GM06990 (cell line): ENCODE measurements around the gene MTIF2.
"Not testable (repeated sequence)": the region's sequence is repeated elsewhere in the genome, so short reads cannot be mapped to it uniquely, and the experiment has no call there.

Experiments used
- DNase-seq: peaks from one replicate; pipeline ENCODE4 v3.0.0-alpha.2; 2011; ENCODE audit not compliant: insufficient read length; ENCODE audit errors: extremely low read depth
- H3K27me3 ChIP-seq: replicated peaks from 2 replicates; pipeline ENCODE4 v1.6.0; 2011; ENCODE audit warnings: low read length; ENCODE audit not compliant: control insufficient read depth, insufficient read depth
- H3K36me3 ChIP-seq: 2 replicates; pipeline ENCODE4 v1.5.1; 2011; ENCODE audit warnings: low read length; ENCODE audit not compliant: control insufficient read depth, insufficient read depth
- H3K4me3 ChIP-seq: replicated peaks from 2 replicates; pipeline ENCODE4 v1.5.1; 2011; ENCODE audit warnings: low read depth, mild to moderate bottlenecking, control low read depth, low read length
- TF ChIP-seq, protein P1 (sequence below): IDR thresholded peaks from 2 replicates; pipeline ENCODE4 v1.5.1; 2011; ENCODE audit warnings: low read length, control low read depth, mild to moderate bottlenecking, inconsistent platforms; ENCODE audit not compliant: insufficient read depth, poor library complexity, severe bottlenecking

MTIF2 gene

DNA sequence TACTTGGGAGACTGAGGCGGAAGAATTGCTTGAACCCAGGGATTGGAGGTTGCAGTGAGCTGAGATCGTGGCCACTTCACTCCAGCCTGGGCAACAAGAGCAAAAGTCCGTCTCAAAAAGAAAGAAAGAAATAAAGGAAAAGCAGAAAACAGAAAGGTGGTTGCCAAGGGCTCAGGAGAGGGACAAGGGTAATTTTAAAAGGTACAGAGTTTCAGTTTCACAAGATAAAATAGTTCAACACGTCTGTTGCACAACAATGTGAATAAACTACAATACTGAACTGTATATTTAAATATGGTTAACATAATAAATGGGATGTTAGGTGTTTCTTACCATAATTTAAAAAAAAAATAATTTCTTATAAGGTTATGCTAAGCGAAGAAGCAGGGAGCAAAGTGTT is 23.6 kb downstream of the MTIF2 start:
- TF ChIP-seq, protein P1, sequence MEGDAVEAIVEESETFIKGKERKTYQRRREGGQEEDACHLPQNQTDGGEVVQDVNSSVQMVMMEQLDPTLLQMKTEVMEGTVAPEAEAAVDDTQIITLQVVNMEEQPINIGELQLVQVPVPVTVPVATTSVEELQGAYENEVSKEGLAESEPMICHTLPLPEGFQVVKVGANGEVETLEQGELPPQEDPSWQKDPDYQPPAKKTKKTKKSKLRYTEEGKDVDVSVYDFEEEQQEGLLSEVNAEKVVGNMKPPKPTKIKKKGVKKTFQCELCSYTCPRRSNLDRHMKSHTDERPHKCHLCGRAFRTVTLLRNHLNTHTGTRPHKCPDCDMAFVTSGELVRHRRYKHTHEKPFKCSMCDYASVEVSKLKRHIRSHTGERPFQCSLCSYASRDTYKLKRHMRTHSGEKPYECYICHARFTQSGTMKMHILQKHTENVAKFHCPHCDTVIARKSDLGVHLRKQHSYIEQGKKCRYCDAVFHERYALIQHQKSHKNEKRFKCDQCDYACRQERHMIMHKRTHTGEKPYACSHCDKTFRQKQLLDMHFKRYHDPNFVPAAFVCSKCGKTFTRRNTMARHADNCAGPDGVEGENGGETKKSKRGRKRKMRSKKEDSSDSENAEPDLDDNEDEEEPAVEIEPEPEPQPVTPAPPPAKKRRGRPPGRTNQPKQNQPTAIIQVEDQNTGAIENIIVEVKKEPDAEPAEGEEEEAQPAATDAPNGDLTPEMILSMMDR = no peak
- peaks cover 10% of the 10 kb centered on the region for H3K36me3 ChIP-seq
- H3K4me3 ChIP-seq = no peak overlapping the region
- H3K27me3 ChIP-seq = no peaks in the 10 kb centered on the region
- DNase-seq = no peak

DNA sequence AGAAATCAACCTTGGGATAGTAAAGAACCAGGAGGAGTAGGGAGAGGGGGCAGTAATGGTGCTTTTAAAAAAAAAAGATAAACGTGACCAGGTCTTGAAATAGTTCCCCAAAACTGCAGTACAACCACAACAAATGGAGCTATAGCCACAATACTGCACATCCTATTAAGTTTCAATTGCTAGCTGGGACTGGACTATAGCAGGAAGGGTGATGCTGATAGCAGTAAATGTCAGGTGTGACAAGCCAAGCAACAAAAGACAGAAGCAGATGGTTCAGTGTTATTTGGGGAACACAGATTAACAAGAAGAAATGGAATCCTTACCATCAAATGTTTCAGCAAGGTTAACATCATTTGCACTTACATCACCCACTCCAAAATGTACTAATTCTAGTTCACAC is 26.4 kb downstream of the MTIF2 start:
- TF ChIP-seq, protein P1 = no peak
- H3K27me3 ChIP-seq = no peaks in the 10 kb centered on the region
- peaks cover 7% of the 10 kb centered on the region for H3K36me3 ChIP-seq
- no peak overlapping the region for H3K4me3 ChIP-seq
- DNase-seq = no peak

DNA sequence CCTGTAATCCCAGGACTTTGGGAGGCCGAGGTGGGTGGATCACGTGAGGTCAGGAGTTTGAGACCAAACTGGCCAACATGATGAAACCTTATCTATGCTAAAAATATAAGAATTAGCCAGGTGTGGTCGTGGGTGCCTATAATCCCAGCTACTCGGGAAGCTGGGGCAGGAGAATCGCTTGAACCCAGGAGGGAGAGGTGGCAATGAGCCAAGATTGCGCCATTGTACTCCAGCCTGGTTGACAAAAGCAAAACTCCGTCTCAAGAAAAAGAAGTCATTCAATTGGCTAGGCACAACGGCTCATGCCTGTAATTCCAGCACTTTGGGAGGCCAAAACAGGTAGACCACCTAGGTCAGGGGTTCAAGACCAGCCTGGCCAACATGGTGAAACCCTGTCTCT is 27.4 kb downstream of the MTIF2 start:
- not testable (repeated sequence) for H3K4me3 ChIP-seq, DNase-seq, H3K36me3 ChIP-seq, H3K27me3 ChIP-seq

DNA sequence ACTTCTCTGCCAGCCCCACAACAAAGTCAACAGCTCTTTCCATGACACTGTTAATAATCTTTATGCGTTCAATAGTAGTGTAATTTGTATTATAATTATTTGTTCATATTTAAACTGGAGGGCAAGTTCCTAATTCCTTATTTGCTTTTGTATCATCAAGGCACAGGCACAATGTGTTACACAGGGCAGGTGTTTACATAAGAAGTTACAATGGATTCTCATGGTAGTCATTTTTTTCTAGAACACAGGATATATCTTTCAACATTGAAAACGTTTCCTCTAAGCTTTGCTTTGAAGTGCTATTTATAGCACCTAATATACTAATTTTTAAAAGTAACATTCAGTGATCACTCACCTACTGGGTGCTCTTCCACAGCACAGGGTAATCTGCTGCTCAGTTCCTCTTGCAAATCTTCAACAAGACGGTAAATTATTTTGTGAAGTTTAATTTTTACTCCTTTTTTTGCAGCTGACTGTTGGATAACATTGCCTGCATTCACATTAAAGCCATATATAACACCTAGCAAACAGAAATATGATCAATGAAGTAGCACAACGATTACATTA is 29.3 kb downstream of the MTIF2 start:
- TF ChIP-seq, protein P1 = no peak
- no peak overlapping the region for H3K4me3 ChIP-seq
- H3K27me3 ChIP-seq = no peaks in the 10 kb centered on the region
- H3K36me3 ChIP-seq = peaks cover 12% of the 10 kb centered on the region
- DNase-seq = no peak

DNA sequence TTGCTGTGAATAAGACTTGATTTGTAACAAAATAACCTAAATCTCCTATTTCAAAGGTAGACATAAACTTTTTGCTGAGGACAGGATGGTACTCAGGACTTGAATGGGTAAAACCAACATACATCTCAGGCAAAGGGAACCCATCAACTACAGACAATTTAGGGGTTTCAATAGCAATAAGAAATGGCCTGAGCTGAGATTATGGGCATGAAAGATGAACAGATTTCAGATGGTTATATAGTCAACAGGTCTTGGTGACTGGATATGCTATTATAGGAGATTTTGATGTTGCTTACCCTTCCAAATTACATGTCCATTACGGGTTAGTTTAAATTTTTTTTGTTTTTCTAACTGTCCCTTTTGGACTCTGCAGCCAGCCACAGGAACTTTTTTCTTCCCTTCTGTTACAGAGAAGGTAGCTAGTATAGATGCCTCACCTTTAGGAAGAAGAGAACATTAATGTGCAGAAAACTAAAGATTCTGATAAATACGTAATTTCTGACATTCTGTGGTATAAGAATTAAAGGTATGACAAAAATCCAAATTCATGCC is 32.0 kb downstream of the MTIF2 start:
- TF ChIP-seq, protein P1 = no peak
- peaks cover 10% of the 10 kb centered on the region for H3K36me3 ChIP-seq
- no peak for DNase-seq
- H3K4me3 ChIP-seq = no peak overlapping the region
- H3K27me3 ChIP-seq = no peaks in the 10 kb centered on the region

DNA sequence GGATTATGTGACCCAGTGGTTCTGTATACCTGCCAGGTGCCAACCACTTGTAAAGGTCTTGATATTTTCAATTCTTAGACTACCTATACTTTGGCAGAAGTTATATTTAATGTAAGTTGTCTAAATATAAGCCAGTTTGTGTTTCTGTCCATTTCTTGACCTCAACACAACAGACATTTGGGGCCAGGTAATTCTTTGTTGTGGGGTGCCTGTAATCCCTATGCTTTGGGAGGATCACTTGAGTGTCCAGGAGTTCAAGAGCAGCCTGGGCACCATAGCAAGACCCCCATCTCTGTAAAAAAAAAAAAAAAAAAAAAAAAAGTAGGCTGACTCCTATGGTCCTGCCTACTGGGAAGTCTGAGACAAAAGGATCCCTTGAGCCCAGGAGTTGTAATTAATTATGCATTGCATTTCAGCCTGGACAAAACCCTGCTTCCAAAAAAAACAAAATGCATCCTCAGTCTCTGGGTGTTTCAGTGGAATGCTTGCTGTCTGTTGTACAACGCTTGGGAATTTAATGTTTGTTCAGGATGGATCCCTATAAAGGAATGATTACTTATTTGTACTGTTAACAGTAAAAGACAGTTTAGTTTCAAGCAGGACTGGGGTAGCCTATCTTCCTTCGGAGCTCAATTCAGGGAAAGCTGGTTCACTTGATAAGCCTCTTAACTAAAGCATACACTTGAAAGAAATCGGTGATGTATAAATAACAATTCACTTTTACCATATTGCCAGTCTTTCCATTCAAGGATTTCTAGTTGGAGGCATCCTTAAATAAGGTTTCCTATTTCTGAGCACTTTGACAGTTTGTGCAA is 33.1 kb downstream of the MTIF2 start:
- no peak for DNase-seq
- TF ChIP-seq, protein P1 = no peak
- Histone ChIP-seq H3K36me3 (peaks cover 10% of the 10 kb centered on the region), H3K4me3 (no peak overlapping the region), H3K27me3 (no peaks in the 10 kb centered on the region)
